GM10266 (cell line): Measurements from ENCODE around the gene VAV3.

Source experiments
- DNase-seq: peaks from one replicate; pipeline ENCODE4 v3.0.0; 2012; ENCODE audit errors: extremely low spot score
- TF ChIP-seq, protein P1 (sequence below): IDR thresholded peaks from 2 replicates; pipeline ENCODE4 v1.5.1; 2012; ENCODE audit warnings: mild to moderate bottlenecking, low read depth; ENCODE audit not compliant: control insufficient read depth, insufficient read depth; ENCODE audit errors: missing control alignments

VAV3 gene

GRCh38 chr1:107787299-107787698 is 177.7 kb downstream of the VAV3 start:
- peak; percentile 8 for DNase-seq
- TF ChIP-seq, protein P1, sequence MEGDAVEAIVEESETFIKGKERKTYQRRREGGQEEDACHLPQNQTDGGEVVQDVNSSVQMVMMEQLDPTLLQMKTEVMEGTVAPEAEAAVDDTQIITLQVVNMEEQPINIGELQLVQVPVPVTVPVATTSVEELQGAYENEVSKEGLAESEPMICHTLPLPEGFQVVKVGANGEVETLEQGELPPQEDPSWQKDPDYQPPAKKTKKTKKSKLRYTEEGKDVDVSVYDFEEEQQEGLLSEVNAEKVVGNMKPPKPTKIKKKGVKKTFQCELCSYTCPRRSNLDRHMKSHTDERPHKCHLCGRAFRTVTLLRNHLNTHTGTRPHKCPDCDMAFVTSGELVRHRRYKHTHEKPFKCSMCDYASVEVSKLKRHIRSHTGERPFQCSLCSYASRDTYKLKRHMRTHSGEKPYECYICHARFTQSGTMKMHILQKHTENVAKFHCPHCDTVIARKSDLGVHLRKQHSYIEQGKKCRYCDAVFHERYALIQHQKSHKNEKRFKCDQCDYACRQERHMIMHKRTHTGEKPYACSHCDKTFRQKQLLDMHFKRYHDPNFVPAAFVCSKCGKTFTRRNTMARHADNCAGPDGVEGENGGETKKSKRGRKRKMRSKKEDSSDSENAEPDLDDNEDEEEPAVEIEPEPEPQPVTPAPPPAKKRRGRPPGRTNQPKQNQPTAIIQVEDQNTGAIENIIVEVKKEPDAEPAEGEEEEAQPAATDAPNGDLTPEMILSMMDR = peak; percentile 36

GRCh38 chr1:107786203-107786845 is 178.7 kb downstream of the VAV3 start:
- no peak for DNase-seq
- TF ChIP-seq, protein P1 = no peak

DNA sequence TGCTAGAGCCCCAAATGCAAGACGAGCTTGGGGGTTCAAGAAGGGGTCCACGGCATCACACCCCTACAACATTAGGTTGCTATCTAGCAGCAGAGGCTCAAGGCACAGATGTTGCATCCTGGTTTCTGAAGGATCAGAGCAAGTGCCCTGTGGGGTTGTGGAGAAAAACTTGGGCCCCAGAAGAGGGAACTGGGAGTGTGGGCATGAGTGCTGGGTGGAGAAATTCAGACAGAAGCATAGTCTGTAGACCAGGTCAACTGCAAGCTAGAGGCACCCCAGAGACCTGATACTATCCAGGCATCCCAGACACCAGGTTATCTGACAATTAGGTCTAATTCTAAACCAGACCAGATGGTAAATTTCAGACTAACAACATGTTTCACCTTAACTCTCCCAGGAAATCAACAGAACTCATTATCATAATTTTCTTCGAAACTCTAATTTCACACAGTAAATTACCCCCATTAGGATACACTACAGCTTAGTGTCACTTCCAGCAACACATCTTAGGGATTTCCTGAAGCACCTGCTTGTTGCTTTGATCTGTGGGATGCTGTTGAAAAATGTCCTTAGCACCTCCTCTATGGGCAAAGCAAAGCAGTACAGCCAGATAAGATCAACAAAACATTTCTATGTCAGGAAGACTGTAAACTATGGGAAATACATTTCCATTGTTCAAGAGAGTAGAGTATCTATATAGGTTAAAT is 179.3 kb downstream of the VAV3 start:
- TF ChIP-seq, protein P1 = no peak
- DNase-seq = no peak

DNA sequence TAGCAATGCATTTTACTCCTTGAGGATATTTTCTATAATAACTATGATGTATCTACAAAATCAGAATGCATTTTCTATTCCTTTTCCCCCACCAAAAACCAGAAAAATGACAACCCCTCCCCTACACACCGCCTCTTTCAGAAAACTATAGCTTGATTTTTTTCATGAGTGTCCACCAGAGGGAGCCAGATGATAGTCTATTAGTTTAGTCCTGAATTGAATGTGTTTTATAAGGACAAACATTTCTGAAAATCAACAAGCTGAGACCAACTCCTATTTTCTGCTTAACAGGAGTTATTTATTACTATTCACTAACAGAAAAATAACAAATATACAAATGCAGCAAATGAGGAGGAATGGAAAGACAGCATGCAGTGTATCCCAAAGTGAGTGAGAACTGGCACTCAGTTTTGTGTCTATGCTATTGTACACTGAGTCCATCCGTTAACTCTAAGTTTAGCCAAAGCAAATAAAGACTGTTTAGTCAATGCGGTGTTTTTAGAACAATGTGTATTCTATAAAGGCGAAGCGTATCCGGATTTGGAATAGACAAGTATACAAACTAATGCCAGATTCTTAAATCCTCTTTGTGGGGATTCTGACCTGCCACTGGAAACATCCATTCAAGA is 182.6 kb downstream of the VAV3 start:
- no peak for DNase-seq
- TF ChIP-seq, protein P1 = peak; percentile 53

DNA sequence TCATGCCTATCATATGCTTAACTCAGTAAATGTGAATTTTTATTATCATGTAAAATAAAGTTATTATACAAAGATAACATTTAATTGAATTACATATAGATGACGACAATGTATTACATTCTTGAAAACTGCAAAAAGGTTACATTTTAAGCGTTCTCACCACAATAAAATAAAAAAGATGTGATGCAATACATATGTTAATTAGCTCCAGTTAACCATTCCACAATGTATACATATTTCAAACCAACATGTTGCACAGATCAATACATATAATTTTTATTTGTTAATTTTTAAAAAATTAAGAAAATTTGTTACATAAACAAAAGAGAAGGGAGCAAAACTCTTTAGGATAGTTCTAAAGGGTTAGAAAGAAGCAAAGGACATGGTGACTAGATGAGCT is 183.7 kb downstream of the VAV3 start:
- DNase-seq = no peak
- TF ChIP-seq, protein P1 = no peak

DNA sequence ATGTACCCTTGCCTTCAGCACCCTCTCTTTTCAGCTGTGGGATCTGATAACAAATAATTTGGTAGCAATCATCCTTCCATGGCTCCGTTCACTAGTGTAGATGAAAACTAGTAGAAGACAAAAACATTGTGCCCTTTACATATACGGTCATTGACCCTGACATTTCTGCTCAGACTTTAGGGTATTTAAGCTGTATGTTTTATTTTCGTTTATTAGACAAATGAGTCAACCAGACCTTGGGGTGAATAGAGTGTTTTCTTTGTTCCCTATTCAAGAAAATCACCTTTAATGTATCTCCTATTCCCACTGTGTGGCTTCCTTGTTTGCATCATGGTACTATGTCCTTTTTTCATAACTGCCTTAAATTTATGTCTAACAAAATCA is 187.3 kb downstream of the VAV3 start:
- DNase-seq = no peak
- TF ChIP-seq, protein P1 = no peak
